ENCODE data around the gene CD164. TPM values are rescaled to one million over a fixed set of nuclear protein-coding genes. Genes with fewer than 3 reads are reported as not detected.

The CD164 gene
- 122 and 135 TPM in 2 replicates for total RNA-seq

GRCh38 chr6:109381747-109382575, at the start of gene CD164:
Gene CD164 (minus strand): TSS chr6:109382467. CDS start chr6:109382378, 89 bp downstream.
- DNase-seq (ENCODE audit: low read depth in 2 of 2), result peak; percentile 89 to 95

- no peak for DNase-seq (ENCODE audit: low read depth in 2 of 2)
Observed at GRCh38 chr6:109429496-109429895, 47.2 kb upstream of the CD164 start.

DNA sequence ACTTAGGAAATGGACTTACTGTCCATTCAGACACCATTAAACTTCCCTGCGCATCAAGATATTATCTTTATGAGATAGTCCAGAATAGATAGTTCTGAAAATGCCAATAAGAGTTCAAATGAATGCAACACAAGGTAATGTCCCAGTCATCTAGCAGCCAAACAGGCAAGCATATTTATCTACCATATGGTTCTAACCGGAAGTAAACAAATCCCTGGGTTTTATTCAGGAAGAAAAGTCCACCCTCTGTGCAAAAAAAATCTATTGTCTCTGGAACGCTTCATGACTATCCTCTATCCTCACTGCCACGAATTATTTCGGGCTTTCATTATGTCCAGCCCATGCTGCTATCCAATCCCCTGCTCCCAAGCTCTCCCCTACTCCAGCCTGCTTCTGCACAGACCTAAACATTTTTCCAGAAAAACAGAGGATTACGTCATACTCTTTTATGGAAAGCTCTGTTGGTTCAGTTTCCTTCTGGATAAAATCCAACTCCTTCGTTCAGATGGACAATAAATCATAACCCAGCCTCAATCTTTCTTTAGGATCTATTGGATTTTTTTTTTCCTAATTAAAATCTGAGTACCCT, 46.7 kb upstream of the CD164 start:
- peak in 1 of 2 donors; percentile 65 for DNase-seq (ENCODE audit: low read depth in 2 of 2)

GRCh38 chr6:109424946-109425345, 42.7 kb upstream of the CD164 start:
- no peak for DNase-seq (ENCODE audit: low read depth in 2 of 2)

DNA sequence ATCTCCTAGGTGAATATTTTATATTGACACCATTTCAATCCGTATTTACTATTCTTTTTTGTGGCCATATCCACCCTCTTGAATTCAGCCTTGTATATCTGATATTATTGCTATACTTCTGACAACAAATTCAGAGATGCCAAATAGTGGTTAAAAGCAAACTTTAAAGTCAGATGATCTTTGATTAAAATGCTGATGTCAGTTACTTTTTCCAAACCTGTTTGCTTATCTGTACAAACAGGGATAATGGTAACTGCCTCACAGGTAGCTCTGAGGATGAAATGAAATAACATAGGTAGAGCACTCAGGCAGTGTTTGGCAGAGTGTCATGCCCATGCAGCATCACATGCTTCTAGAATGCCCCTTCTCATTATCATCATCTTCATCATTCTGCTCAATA, 38.9 kb upstream of the CD164 start:
- DNase-seq (ENCODE audit: low read depth in 2 of 2), result no peak

DNA sequence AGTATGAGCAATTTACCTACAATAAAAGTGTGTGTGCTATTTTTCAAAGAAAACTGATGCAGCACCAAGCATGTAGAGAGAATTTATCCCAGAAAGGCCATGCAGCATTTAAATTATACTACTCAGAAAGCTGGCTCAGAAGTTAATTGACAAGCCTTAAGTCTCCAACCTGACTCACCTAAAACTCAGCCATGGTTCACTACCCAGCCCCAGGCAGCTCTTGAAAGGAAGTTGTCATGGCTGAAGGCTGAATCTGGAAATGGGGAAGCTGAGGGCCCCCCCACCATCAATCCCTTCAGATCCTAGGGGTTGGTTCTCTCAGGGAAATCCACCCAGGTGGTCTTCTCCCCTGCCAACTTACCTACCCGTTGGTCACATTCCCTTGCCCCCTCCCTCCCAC, 38.5 kb upstream of the CD164 start:
- no peak for DNase-seq (ENCODE audit: low read depth in 2 of 2)

DNA sequence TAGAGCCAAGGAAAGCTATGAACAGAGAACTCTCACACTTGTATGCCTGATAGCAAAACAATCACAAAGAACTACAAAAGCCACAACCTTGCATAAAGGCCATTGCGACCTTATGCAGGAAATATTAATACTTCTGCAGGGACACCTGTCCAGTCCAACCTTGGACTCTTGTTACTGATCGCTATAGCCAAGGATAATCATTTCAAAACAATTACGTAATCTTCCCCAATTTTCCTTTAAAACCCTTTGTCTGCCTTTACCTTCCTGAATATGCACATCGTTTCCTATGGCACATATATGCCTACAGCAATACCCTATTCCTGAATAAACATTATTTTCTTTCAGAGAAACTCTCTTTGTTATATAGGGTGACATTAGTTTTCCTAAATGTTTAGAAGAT, 35.4 kb upstream of the CD164 start:
- no peak for DNase-seq (ENCODE audit: low read depth in 2 of 2)

DNA sequence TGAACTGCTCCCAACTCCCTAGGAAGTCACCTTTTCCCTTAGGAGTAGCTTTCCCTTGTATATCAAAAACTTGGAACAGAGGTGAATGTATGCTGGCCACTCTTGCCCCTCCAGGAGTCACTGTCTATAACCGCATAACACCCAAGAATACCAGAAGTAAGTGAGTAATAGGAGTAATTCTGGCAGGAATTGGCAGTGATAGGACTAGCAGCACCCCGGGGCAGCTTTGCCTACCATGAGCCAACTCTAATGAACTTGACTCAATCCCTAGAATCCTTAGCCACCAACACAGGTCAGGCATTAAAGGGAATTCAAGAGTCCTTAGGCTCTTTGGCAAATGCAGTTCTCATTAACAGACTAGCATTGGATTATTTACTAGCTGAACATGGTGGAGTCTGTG, 28.8 kb upstream of the CD164 start:
- DNase-seq (ENCODE audit: low read depth in 2 of 2), result no peak

DNA sequence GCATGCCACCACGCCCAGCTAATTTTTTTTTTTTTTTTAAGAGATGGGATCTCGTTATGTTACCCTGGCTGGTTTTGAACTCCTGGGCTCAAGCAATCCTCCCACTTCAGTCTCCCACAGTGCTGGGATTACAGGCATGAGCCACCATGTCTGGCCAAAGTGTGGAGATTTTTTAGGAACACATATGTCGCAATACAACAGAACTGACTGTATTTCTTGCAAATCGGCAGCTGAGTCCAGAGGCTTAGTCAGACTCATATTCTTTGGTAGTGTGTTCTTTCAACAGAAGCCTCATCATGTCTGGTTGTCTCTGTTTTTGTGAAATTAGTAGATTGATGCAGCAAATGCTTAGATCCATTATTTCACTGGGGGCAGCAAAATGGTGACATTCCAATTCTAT, 23.9 kb upstream of the CD164 start:
- DNase-seq (ENCODE audit: low read depth in 2 of 2), result no peak

DNA sequence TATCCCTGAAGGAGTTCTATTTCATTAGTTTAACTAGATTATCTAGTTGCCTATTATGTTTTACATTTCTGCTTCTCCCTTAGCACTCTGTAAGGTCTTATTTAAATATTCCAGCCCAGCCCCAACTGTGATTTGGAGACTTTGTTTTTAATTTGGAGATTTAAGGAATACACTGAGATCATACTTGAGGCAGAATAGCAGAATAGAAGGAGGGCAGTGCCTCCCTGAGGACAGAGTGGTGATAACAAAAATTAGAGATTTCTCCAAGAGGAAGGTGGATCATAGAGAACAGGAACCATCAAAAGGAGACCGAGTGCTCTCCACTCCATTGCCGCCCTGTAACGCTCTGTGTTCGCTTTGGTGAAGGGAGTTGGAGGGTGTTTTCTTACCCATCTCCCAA, 14.8 kb upstream of the CD164 start:
- no peak for DNase-seq (ENCODE audit: low read depth in 2 of 2)

- DNase-seq (ENCODE audit: low read depth in 2 of 2), result no peak
Observed at GRCh38 chr6:109396046-109396718, 13.9 kb upstream of the CD164 start.

DNA sequence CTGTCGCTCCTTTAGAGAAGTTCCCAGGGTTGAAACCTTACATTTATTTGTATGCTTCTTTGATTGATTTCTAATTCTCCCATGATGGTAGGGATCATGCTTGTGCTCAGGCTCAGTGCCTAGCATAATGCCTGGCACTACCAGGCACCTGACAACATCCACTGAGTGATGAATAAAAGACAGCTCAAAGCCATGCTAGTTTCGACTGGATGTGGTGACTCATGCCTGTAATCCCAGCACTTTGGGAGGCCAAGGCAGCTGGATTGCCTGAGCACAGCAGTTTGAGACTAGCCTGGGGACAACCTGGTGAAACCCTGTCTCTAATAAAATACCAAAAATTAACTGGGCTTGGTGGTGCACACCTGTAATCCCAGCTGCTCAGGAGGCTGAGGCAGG, 11.6 kb upstream of the CD164 start:
- no peak for DNase-seq (ENCODE audit: low read depth in 2 of 2)

DNA sequence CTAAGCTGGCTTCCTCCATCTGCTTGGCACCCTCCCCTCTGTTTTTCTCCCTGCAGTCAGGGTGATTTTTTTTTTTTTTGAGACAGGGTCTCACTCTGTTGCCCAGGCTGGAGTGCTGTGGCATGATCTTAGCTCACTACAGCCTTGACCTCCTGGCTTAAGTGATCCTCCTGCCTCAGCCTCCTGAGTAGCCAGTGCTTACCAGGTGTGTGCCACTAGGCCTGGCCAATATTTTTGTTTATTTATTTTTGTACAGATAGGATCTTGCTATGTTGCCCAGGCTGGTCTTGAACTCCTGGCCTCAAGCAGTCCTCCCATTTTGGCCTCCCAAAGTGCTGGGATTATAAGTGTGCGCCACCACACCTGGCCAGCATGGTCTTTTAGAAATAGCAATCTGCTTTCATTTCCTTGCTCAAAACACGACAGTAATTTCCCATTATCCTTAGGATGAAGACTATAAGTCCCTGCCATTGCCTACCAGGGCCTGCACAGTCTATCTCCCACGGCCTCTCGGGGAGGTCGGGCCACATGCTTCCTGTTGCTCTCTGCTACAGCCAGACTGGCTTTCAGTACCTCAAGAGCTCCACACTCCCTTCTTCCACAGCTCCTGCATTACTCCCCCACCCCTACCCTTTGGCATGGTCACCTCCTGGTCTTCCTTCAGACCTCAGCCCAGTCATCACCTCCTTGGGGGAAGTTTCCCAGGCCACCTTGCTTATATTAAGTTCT, 11.1 kb upstream of the CD164 start:
- peak in 1 of 2 donors; percentile 41 for DNase-seq (ENCODE audit: low read depth in 2 of 2)

DNA sequence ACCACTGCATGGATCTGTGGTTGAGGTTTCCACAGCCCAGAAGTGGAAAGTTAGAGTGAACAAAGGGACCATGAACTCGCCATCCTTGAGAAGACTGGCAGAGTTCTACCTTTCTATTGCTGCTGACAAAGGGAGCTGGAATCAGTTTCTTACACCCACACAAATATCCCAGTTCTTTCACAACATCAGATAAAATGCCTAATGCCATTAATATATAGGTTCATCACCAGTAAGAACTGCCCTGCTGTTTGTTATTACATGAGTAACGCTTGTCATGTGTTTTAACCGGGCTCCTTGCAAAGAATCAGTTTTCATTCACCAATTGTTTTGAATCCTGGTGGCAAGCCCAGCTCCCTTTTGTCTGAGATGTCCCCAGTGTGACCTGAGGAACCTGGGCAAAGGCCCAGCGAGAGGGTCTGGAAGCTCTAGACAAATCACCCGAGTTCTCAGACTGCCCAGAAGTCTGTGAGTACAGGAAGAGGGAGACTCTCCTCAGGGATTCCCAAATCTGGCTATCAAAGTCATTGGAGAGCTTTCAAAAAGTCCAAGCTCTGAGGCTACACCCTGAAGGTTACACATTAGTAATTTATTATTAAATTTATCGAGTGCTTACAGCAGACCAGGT, 7.5 kb upstream of the CD164 start:
- DNase-seq (ENCODE audit: low read depth in 2 of 2), result no peak

GRCh38 chr6:109388265-109388664, 6.0 kb upstream of the CD164 start:
- no peak for DNase-seq (ENCODE audit: low read depth in 2 of 2)

DNA sequence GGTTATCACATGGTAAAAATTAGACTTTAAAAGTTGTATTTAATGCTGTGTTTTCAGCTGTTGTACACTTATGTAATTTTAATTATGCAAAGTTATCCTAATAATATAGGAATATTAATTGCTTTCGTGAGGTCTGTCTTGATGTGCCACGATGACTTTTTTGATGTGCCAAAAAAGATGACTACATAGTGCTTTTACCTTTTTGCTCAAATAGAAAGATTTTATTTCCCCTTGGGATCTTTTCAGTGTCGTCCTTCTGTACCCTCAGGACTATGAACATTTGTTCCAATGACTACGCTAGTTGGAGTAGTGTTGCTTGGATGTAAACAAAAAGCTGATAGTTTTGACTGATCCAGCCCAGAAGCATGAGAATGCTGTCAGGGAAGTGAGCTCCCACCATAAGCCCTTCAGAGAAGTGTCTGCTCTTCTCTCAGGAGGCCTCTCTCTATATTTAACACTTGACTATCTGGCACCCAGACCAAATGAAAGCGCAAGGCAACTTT, 1.2 kb upstream of the CD164 start:
- no peak for DNase-seq (ENCODE audit: low read depth in 2 of 2)

- peak; percentile 85 to 93 for DNase-seq (ENCODE audit: low read depth in 2 of 2)
Observed at GRCh38 chr6:109382576-109383437, 540 bp upstream of the CD164 start.

DNA sequence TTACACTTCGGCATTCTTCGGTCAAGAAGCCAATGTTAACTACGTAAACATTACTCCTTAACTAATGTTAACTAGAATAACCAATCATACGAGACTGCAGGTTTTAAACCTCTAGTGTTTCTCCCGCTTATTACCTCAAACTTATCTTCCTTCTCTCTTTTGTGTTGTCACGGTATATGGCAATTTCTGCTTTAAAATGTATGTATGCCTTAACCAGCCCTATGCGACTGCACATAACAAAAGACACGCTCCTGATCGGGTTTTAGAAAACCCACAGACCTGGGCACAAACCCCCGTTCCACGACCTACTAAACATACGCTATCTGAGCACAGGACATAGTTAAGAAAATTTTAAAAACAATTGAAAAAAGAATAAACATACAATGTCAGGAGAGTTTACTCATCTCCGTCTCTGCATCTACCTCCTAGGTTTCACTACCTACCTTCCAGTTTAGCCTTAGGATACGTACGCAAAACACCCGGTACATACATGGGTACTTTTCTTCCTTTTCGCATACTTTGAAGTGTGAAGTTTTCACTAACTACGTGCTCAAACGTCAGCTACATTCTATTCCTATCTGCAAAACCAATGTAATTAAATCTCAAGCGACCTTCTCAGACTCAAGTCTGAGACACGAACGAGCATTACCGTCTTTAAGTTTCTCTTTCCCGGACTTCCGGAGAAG, 1.1 kb downstream of the CD164 start:
- peak in 1 of 2 donors; percentile 5 for DNase-seq (ENCODE audit: low read depth in 2 of 2)

DNA sequence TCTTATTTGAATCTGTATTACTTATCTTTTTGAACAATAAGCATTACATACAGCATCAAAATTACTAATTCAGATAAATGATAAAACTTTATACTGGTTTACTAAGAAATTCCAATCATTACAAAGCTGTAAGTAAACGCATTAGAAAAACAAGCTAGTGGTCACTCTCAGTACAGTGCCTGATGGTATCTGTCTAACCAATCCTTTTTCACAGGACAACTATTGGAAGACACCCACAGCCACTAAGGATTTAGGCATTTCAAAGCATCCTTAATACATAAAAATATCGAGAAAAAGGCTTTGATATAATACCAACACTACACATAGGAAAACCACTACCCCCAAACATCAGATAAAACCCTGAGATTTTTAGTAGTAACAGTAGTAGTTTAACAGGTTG, 2.6 kb downstream of the CD164 start:
- peak in 1 of 2 donors; percentile 7 for DNase-seq (ENCODE audit: low read depth in 2 of 2)

DNA sequence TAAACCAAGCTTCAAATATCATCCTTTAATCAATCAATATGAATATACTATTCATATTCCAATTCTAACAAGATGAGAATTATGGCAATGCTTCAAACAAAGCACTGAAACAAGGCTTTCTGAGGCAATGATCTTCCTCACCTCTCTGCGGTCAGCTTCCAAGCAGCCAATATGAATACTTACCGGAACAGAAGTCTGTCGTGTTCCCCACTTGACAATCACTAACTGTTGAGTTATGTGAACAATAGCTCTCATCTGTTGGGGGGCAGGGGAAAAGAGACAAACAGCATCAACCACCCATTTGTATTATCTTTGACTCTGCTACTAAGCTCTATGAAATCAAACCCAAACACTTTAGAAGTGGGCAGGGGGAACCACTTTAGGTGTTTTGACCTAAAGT, 4.5 kb downstream of the CD164 start:
- DNase-seq (ENCODE audit: low read depth in 2 of 2), result no peak
